GM12874 (cell line): ENCODE measurements around the gene ZBTB1.

Experiments
- CTCF ChIP-seq: IDR thresholded peaks from 2 replicates; pipeline ENCODE4 v1.5.1; 2011; ENCODE audit warnings: low read depth, mild to moderate bottlenecking, control low read depth, low read length, moderate library complexity; ENCODE audit not compliant: insufficient read depth

The ZBTB1 gene

GRCh38 chr14:64465831-64466554 lies 38.6 kb upstream of the ZBTB1 start:
- TF ChIP-seq CTCF: no peak

DNA sequence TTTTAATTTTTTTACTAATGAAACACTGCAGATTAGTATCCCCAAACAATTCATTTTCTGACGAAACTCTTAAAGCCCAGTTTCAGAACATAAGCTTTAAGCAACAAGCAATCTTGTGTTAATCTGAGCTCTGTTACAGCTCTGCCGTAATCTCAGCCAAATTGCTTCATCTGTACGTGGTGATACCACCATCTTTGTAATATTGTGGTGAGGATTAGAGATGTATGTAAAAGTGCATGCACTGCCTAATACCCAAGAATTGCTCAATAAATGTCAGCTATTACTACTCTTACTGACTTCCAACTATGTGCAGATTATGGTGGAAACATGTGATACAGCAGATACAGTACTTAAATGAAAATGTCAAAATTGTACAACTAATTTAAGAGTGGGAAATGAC lies 37.5 kb upstream of the ZBTB1 start:
- TF ChIP-seq CTCF: no peak

GRCh38 chr14:64467566-64467965 lies 37.0 kb upstream of the ZBTB1 start:
- no peak for TF ChIP-seq CTCF

DNA sequence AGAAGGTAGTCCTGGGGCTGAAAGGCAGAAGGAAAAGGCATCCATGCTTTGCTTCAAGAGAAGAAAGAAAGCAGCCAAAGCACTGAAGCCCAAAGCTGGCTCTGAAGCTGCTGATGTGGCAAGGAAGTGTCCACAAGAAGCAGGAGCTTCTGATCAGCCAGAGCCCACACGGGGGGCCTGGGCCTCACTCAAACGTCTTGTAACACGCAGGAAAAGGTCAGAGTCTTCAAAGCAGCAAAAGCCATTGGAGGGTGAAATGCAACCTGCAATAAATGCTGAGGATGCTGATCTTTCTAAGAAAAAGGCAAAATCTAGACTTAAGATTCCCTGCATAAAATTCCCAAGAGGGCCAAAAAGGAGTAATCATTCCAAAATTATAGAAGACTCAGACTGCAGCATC lies 36.1 kb upstream of the ZBTB1 start:
- TF ChIP-seq CTCF: no peak

- TF ChIP-seq CTCF: no peak
These were observed 30.5 kb upstream of the ZBTB1 start for GRCh38 chr14:64474041-64474440.

DNA sequence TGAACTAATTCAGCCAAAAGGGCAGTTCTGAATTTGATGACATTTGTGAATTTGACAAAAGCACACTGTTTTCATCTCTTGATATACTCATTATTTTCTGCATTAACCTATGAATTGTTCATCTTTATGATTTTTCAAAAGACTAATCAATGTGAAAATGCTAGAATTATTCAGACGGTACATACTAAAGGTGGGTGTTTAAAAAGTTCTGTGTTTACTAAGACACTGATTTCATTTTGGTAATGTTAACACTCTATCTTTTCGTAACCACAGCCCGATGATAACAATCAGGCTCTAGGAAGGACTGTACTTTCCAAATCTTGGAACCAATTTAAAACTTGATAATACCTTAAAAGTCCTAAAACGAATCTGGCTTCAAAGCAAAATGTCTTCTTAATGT lies 29.9 kb upstream of the ZBTB1 start:
- TF ChIP-seq CTCF: no peak

DNA sequence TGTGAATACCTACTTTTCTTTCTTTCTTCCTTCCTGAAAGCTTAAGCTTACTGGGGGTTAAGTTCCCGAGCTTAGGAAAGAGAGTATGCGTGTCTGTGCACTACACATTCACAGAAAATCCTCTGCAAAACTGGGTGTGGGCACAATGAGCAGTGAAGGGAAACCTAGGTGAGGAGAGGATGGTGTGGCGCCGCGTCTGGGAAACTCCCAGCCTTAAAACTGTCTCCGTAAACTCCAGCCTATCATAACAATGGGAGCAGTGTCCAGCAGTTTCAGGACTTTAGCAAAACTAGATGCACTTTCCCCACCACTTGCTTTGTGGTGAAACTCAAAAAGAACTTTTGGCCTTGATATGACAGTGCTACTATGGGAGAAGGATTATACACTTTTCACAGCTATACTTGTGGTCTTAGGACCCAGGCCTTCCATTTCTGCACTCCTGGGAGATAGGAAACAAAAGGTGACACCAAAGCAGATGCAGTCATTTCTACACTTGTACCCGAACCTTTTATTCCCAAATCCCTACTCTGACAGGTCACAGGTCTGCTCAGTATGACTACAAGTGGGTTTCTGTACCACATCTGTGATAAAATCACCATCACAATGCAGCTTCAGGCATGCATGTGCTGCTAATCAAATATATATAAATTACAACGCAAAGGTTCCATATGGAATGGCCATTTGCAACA lies 28.8 kb upstream of the ZBTB1 start:
- TF ChIP-seq CTCF: no peak
